DMS153 (cell line): Measurements from ENCODE around the gene KRI1.
"Not testable (repeated sequence)": the region's sequence is repeated elsewhere in the genome, so short reads cannot be mapped to it uniquely, and the experiment has no call there.

Experiments
- DNase-seq: peaks from one replicate; lab custom pipeline; 2025; lab: John Stamatoyannopoulos, UW

The KRI1 gene

DNA sequence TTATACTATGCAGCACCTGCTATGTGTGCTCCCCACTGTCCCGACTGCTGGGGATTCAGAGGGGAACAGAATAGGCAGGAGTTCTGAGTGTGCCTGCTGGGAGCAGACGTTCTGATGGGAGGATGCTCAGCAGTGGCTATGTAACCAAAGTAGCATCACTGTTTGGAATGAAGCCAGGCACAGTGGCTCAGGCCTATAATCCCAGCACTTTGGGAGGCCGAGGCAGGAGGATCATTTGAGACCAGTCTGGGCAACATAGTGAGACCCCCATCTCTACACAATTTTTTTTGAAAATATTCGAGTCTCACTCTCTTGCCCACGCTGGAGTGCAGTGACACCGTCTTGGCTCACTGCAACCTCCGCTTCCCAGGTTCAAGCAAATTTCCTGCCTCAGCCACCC, 16.1 kb downstream of the KRI1 start:
- no peak for DNase-seq

DNA sequence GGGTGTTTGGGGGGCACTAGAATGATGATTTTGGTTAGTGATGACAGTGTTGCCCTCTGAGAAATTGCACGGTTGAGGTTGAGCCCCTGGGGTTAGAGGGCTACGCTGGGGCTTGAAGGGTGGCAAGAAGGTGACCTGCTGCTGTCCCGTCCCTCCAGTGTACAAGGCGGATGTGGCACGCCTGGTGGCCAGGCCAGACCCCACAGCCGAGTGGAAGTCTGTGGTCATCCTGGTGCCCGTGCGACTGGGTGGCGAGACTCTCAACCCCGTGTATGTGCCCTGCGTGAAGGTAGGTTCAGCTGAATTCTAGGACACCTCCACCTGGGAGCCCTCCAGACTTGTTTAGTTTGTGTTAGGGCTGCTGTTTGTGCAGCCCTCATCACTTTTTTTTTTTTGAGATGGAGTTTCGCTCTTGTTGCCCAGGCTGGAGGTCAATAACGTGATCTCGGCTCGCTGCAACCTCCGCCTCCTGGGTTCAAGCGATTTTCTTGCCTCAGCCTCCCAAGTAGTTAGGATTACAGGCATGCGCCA, 17.0 kb downstream of the KRI1 start:
- DNase-seq, result no peak

DNA sequence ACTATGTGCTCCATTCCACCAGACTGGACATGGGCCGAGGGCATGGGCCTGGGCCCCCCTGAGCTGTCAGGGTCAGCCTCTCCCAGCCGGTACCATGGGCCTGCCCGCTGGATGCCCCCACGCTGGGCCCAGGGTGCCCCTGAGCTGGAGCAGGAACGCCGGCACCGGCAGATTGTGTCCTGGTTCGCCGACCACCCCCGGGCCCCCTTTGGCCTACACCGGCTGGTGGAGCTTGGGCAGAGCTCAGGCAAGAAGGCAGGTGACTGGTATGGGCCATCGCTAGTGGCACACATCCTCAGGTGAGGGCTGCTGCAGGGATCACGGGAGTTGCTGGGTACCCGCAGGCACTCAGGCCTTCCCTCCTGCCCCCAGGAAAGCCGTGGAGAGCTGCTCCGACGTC, 19.0 kb downstream of the KRI1 start:
- DNase-seq, result no peak

DNA sequence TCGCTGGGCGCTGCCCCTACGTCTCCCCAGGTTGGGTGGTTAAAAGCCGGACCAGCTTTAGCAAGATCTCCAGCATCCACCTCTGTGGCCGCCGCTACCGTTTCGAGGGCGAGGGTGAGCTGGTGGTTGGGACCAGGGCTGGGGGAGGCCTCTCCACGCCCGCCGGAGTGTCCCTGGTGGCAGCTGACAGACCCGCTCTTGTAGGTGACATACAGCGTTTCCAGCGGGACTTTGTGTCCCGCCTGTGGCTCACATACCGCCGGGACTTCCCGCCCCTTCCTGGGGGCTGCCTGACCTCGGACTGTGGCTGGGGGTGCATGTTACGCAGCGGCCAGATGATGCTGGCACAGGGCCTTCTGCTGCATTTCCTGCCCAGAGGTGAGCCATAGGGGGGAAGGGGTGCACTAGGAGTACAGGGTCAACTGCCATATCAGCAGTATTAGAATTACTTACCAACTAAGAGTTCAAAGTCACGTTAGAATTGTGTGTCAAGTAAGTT, 21.0 kb downstream of the KRI1 start:
- DNase-seq, result no peak

DNA sequence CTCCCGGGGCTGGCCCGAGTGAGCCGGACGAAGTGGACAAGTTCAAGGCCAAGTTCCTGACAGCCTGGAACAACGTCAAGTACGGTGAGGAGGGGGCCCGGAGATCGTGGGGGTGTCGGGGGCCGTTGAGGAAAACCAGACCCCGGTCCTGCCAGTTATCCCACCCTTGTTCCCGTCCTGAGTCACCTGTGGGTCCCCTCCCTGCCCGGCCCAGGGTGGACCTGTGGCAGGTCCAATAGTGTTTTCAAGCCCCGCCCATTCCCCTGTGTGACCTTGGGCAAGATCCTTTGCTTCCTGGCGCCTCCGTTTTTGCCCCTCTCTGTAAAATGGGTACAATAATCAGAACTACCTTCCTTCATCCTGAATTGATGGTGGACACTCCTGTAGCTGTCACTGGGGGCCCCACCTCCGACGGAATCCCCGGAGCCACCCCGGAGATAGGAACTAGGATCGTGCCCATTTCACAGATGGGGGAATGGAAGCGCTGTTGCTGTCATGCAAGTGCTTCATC, 21.5 kb downstream of the KRI1 start:
- DNase-seq, result no peak

DNA sequence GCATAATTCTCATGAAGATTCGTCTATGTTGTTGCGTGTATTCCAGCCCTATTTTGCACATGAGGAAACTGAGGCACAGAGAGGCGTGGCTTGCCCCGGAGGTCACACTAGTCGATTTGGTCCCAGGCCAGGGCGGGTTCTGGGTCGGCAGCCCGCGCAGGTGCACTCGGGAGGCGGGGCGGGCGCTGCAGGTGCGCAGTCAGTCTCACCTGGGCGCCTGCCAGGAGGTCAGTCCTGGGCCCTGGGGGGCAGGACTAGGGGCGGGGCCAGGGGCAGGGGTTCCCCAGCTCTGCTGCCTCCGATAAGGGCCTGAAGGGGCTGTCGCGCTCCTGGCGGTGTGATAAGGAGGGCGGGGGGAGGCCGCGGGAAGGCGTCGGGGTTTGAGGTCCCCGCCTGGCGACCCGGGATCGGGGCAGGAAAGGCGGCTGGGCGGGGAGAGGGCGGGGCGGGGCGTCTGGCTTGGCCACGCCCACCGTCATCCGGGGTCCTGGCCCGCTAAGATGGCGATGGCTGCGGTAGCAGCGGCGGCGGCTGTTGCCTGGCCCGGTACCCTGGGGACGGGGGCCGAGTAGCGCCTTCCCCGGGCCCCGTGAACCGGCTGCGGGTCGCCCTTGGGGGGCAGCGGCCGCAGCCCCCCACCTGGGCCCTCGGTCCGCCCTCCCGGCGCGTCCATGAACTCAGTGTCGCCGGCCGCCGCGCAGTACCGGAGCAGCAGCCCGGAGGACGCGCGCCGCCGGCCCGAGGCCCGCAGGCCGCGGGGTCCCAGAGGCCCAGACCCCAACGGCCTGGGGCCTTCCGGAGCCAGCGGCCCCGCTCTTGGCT, 22.2 kb downstream of the KRI1 start, which contains the start of gene ATG4D:
ATG4D (plus strand) TSS at position 485 of the 822 bp plus-strand sequence; CDS start at position 672, 187 bp downstream.
- peak; percentile 88 for DNase-seq

DNA sequence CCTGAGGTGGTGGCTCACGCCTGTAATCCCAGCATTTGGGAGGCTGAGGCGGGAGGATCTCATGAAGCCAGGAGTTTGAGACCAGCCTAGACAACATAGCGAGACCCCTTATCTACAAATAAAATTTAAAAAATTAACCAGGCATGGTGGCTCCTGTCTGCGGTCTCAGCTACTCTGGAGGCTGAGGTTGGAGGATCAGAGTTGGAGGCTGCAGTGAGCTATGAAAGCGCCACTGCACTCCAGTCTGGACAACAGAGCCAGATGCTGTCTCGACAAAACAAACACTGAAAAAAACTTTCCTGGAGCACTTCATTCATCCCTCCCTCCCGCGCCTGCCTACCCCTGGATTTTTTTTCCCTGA, 22.8 kb downstream of the KRI1 start:
- peak; percentile 68 for DNase-seq

DNA sequence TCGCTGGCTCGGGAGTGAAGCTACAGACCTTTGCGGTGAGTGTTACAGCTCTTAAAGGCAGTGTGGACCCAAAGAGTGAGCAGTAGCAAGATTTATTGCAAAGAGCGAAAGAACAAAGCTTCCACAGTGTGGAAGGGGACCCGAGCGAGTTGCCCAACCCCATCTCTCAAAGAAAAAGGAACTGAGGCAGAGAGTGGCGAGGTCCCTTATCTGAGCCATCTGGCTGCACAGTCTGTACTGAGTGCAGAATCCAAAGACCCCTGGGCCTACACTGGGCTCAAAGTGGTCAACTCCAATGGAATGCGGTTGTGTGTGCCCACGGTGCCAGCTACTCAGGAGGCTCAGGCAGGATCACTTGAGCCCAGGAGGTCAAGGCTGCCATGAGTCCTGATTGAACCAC, 26.8 kb downstream of the KRI1 start:
- DNase-seq, result not testable (repeated sequence)

DNA sequence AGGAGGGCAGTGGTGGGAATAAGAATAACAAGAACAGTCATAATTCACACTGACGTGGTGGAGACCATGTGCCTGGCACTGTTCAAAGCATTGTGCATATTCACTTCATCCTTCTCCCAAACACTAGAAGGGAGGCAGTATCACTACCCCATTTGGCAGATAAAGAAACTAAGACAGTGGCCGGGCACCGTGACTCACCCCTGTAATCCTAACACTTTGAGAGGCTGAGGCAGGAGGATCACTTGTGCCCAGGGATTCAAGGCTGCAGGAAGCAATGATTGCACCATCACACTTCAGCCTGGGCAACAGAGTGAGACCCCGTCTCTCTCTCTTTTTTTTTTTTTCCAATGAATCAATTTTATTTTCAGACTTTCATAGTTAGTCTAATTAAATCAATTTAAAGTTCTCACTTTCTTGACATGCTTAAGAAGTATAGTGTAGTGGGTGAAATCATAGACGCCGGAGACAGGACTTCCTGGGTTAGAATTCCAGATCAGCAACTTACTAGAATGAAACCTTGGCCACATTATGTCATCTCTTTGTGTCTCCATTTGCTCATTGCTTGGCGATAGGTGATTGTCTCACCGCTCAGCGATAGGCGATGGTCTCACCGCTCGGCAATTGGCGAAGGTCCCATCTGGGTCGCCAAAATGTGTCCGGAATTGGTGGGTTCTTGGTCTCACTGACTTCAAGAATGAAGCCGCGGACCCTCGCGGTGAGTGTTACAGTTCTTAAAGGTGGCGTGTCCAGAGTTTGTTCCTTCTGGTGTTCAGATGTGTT, 27.4 kb downstream of the KRI1 start:
- no peak for DNase-seq

DNA sequence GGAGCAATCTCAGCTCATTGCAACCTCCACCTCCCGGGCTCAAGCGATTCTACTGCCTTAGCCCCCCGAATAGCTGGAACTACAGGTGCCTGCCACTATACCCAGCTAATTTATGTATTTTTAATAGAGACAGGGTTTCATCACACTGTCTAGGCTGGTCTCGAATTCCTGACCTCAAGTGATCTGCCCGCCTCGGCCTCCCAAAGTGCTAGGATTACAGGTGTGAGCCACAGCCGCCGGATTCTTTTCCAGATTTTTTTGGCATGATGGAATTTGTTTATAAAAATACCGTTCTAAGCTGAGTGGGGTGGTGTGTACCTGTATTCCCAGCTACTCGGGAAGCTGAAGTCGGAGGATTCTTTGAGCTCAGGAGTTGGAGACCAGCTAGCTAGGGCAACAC, 28.1 kb downstream of the KRI1 start:
- no peak for DNase-seq

DNA sequence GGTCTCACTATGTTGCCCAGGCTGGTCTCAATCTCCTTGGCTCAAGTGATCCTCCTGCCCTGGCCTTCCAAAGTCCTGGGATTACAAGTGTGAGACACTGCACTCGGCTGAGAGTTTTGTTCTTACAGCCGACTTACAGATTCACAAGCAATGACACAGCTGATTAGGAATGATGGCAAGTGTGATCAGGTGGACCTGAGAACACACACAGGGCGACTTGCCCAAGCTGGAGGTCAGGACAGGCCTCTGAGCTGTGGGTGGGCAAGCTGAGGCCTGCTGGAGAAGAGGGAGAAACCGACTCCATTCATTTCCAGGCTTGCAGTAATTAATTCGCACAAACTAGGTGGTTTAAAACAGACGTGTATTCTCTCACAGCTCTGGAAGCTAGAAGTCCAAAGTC, 30.2 kb downstream of the KRI1 start:
- DNase-seq, result no peak

DNA sequence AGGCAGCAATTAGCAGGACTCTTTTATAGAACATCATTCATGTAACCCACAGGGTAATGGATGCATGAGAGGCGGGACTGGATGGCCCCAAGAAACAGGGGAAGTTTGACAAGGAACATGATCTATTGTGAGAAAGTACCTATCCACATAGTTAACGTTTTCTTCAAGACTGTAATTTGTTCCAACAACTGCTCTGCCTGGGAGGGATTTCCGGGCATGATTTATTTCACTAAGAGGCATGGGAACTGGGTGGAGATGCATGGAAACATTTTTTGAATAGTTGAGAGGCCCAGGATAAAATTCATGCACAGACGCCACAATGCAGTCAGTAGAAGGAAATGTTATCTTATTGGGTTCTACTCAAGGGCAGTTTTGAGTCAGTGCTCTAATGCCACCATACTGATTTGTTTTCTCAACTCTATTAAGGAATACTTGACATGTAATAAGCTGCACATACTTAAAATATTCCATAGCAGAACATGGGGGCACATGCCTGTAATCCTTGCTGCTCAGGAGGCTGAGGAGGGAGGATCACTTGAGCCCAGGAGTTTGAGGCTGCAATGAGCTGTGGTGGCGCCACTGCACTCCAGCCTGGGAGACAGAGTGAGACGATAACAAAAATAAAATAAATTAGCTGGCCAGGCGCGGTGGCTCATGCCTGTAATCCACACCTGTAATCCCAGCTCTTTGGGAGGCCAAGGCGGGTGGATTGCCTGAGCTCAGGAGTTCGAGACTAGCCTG, 32.0 kb downstream of the KRI1 start:
- no peak for DNase-seq

DNA sequence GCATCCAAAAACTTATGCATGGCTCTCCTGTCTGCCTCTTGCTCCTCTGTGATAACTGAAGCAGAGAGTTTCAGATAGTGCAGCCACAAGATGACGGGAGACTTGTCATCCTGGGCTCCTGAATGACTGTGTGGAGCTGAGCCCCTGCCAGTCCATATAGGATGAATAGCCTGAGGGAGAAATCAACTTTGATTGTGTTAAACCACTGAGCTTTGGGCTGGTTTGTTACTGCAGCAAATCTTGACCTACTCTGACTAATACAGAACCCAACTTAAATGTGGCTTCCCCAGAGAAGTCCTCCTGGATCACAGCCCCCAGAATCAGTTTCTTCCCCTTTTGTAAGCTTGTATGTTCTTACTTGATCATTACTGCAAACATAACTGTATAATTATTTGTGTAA, 33.4 kb downstream of the KRI1 start:
- DNase-seq, result no peak

DNA sequence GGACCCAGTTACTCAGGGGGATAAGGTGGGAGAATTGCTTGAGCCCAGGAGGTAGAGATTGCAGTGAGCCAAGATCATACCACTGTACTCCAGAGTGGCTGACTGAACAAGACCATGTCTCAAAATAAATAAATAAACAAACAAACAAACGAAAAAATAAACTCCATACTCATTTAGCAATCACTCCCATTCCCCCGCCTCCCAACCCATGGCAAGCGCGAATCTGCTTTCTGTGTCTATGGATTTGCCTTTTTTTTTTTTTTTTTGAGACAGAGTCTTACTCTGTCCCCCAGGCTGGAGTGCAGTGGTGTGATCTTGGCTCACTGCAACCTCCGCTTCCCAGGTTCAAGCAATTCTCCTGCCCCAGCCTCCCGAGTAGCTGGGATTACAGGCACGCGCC, 38.9 kb downstream of the KRI1 start:
- not testable (repeated sequence) for DNase-seq

DNA sequence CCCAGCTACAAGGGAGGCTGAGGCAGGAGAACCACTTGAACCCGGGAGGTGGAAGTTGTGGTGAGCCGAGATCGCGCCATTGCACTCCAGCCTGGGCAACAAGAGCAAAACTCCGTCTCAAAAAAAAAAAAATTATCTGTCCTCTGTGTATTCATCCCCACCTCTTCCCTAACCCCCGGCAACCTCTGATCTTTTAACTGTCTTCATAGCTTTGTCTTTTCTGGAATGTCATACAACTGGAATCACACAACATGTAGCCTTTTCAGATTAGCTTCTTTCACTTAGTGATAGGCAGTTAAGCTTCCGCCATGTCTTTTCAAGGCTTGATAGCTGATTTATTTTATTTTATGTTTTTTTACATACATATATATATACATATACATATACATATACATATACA, 40.2 kb downstream of the KRI1 start:
- DNase-seq, result no peak

DNA sequence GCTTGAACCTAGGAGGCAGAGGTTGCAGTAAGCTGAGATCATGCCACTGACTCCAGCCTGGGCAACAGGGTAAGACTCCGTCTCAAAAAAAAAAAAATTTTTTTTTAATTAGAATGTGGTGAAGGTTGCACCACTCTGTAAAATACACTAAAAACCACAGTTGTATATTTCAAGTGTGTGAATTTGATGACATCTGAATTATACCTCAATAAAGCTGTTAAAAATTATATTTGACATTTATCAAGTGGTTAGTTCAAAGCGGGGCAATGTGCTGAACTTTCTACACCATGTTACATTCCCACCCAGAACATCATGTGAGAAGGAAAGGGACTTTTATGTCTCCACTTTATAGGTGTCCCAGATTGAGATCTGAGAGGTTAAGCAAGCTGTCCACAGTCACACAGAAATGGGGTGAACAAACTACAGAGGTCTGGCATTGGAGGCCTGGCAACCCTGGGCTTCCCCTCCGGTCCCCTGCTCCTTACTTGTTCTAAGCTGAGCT, 42.6 kb downstream of the KRI1 start:
- no peak for DNase-seq

DNA sequence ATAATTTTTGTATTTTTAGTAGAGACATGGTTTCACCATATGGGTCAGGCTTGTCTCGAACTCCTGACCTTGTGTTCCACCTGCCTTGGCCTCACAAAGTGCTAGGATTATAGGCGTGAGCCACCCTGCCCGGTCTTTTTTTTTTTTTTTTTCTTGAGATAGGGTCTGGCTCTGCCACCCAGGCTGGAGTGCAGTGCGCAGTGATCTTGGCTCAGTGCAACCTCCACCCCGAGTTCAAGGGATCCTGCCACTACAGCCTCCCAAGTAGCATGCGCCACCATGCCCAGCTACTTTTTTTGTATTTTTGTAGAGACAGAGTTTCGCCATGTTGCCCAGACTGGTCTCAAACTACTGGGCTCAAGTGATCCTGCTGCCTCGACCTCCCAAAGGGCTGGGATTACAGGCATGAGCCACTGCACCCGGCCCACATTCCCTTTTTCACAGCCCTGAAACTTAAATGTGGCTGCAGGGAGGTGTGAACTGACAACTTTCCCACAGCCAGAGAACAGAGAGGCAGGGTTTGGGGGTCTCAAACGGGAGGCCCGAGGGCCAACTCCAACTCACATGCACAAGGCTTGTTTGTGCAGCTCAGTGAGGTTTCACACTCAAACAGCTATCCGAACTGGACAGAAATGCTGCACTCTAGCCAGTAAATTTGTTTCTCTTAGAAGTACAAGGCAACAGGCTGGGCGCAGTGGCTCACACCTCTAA, 44.2 kb downstream of the KRI1 start:
- DNase-seq, result no peak

DNA sequence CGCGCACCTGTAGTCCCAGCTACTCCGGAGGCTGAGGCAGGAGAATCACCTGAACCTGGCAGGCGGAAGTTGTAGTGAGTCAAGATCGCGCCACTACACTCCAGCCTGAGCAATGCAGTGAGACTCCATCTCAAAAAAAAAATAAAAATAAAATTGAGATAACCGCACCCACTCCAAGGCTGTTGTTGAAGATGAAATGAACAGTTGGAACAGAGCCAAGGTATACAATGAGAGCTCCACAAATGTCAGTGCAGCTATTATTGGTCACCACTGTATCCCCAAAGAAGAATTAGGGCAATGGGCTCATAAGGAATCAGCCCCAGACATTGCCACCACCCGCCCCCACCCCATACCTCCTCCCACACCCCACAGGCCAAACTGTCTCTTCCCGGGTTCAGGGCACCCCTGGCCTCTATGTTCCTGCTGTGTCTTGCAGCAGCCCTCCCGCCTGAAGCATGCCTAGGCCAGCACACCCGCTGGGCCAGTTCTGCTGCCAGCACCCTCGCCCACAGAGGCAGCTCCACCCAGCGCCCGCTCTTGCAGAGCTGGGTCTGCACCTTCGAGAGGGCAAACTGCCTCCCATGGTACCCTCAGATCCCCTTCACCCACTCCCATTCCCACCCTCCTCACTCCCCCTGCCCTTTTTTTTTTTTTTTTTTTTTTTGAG, 45.0 kb downstream of the KRI1 start:
- no peak for DNase-seq

DNA sequence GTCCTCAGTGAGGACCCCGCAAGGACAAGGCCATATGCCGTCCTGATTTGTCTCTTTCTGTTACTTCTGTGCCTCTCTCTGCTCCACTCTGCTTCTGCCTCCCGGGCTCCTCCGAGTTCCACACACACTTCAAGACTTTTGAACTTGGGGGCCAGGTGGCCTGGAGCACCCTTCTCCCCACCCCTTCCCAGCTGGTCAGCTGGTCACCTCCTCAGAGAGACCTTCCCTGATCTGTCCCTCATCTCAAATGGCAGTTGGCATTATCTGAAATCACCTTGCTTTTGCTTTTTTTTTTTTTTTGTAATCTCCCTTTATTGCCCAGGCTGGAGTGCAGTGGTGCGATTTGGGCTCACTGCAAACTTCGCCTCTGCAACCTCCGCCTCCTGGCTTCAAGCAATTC, 46.4 kb downstream of the KRI1 start:
- no peak for DNase-seq
